Endothelial cell of umbilical vein (primary cell): Measurements from ENCODE around the gene KCNQ2. TPM values are rescaled to one million over a fixed set of nuclear protein-coding genes. Genes with fewer than 3 reads are reported as not detected.

Source experiments
- BruUV-seq: library from RNA; stranded (reverse); fragments of 400-500 nt; replicated peaks from 2 replicates; lab custom pipeline; 2021; lab: Mats Ljungman, UMichigan
- CTCF ChIA-PET: fragments of 300-600, 350-600 bp; sonication (Branson Sonifier 250); formaldehyde crosslinking; loops from one replicate; lab custom pipeline; 2021; ENCODE audit warnings: antibody characterized with exemption, inconsistent platforms; lab: Charles Lee
- POLR2A ChIA-PET: fragments of 300-600, 350-600 bp; sonication (Branson Sonifier 250); formaldehyde crosslinking; loops from one replicate; lab custom pipeline; 2021; ENCODE audit warnings: antibody characterized with exemption, inconsistent platforms; lab: Charles Lee
- DNase-seq: peaks from one replicate; pipeline ENCODE4 v3.0.0-alpha.2; 2011; ENCODE audit warnings: low read depth, low spot score
- FAIRE-seq: peaks from 2 replicates; lab custom pipeline; 2011; peaks lifted over from hg19 to GRCh38; lab: Jason Lieb, UNC
- H2AFZ ChIP-seq: 2 replicates; pipeline ENCODE4 v1.6.0; 2012; ENCODE audit warnings: low read depth, low read length, control low read depth, inconsistent platforms
- H3K27ac ChIP-seq: 2 replicates; pipeline ENCODE4 v1.5.1; 2011; ENCODE audit warnings: low read depth, mild to moderate bottlenecking, control low read depth, low read length, moderate library complexity; ENCODE audit not compliant: insufficient read depth
- H3K27me3 ChIP-seq, 2 experiments: 2 replicates each; pipeline versions ENCODE4 v1.6.0 to v1.6.1; 2011; ENCODE audit warnings: low read length in 2 of 2, mixed read lengths in 1 of 2; ENCODE audit not compliant: control insufficient read depth in 2 of 2, insufficient read depth in 2 of 2
- H3K36me3 ChIP-seq, 2 experiments: 2 replicates in 1 of 2; 3 replicates in 1 of 2; pipeline ENCODE4 v1.5.1; 2011; ENCODE audit warnings: low read length in 2 of 2, mild to moderate bottlenecking in 1 of 2, moderate library complexity in 1 of 2; ENCODE audit not compliant: control insufficient read depth in 2 of 2, insufficient read depth in 2 of 2; ENCODE audit errors: extremely low read depth in 1 of 2
- H3K4me1 ChIP-seq: 3 replicates; pipeline ENCODE4 v1.5.1; 2011; ENCODE audit warnings: mild to moderate bottlenecking, low read length; ENCODE audit not compliant: control insufficient read depth, insufficient read depth; ENCODE audit errors: extremely low read depth
- H3K4me2 ChIP-seq: 2 replicates; pipeline ENCODE4 v1.6.1; 2011; ENCODE audit warnings: low read length, control low read depth, mixed read lengths; ENCODE audit not compliant: insufficient read depth
- H3K4me3 ChIP-seq, 3 experiments: fragments of 200-600 bp in 1 of 3; sonication (generic), shearing (Covaris generic) in 1 of 3; replicated peaks in 1 of 3; 2 replicates each; pipeline ENCODE4 v1.5.1; 2011 to 2016; ENCODE audit warnings: control low read depth in 3 of 3, low read length in 3 of 3, mild to moderate bottlenecking in 2 of 3, inconsistent platforms in 1 of 3, low read depth in 1 of 3, moderate library complexity in 1 of 3; ENCODE audit not compliant: insufficient read depth in 1 of 3
- H3K79me2 ChIP-seq: 2 replicates; pipeline ENCODE4 v1.6.0; 2012; ENCODE audit warnings: low read length, inconsistent platforms; ENCODE audit not compliant: control insufficient read depth, insufficient read depth
- H3K9ac ChIP-seq: replicated peaks from 2 replicates; pipeline ENCODE3; 2011; ENCODE audit warnings: low read length, control low read depth; ENCODE audit not compliant: insufficient read depth; ENCODE audit errors: extremely low read depth
- H3K9me1 ChIP-seq: replicated peaks from 3 replicates; pipeline ENCODE4 v1.6.0; 2011; ENCODE audit warnings: mild to moderate bottlenecking, low read length; ENCODE audit not compliant: control insufficient read depth, insufficient read depth; ENCODE audit errors: extremely low read depth
- H3K9me3 ChIP-seq: replicated peaks from 2 replicates; pipeline ENCODE4 v1.5.1; 2012; ENCODE audit warnings: low read length, inconsistent platforms; ENCODE audit not compliant: control insufficient read depth, insufficient read depth
- H4K20me1 ChIP-seq: replicated peaks from 2 replicates; pipeline ENCODE3; 2011; ENCODE audit warnings: mild to moderate bottlenecking, low read length; ENCODE audit not compliant: control insufficient read depth, insufficient read depth; ENCODE audit errors: extremely low read depth
- CTCF ChIP-seq, 2 donors: IDR thresholded peaks; 1 replicate in 1 of 2; 2 replicates in 1 of 2; pipeline ENCODE4 v1.5.1; 2011; ENCODE audit warnings: low read length in 2 of 2, mild to moderate bottlenecking in 2 of 2, moderate library complexity in 2 of 2, control low read depth in 1 of 2, inconsistent platforms in 1 of 2, low read depth in 1 of 2; ENCODE audit not compliant: insufficient read depth in 1 of 2; ENCODE audit errors: extremely low read depth in 1 of 2
- EZH2 ChIP-seq: IDR thresholded peaks from 2 replicates; pipeline ENCODE4 v1.6.1; 2012; ENCODE audit warnings: borderline replicate concordance, low read depth, mild to moderate bottlenecking, moderate library complexity, low read length, inconsistent platforms; ENCODE audit not compliant: severe bottlenecking
- FOS ChIP-seq: IDR thresholded peaks from 2 replicates; pipeline ENCODE4 v1.6.1; 2011; ENCODE audit warnings: mild to moderate bottlenecking, low read length, moderate library complexity, borderline replicate concordance; ENCODE audit not compliant: insufficient read depth
- GATA2 ChIP-seq: IDR thresholded peaks from 2 replicates; pipeline ENCODE4 v1.7.0; 2011; ENCODE audit warnings: low read depth, mild to moderate bottlenecking, moderate library complexity, mixed read lengths, low read length; ENCODE audit not compliant: insufficient read length, insufficient read depth
- JUN ChIP-seq: IDR thresholded peaks from 2 replicates; pipeline ENCODE4 v1.6.1; 2011; ENCODE audit warnings: borderline replicate concordance, low read depth; ENCODE audit not compliant: insufficient read length, insufficient read depth
- MAX ChIP-seq: IDR thresholded peaks from 2 replicates; pipeline ENCODE4 v1.6.1; 2011; ENCODE audit not compliant: insufficient read depth, insufficient read length
- MYC ChIP-seq: IDR thresholded peaks from one replicate; pipeline ENCODE4 v1.6.1; 2011; ENCODE audit warnings: mild to moderate bottlenecking, low read depth, low read length
- POLR2A ChIP-seq: IDR thresholded peaks from 2 replicates; pipeline ENCODE4 v1.6.1; 2012; ENCODE audit warnings: low read depth, mild to moderate bottlenecking, control low read depth, low read length
- POLR2AphosphoS5 ChIP-seq: IDR thresholded peaks from 2 replicates; pipeline ENCODE4 v1.6.1; 2012; ENCODE audit warnings: low read depth, mild to moderate bottlenecking, control low read depth, low read length, moderate library complexity; ENCODE audit not compliant: insufficient read depth
- dilution Hi-C: fragments of 300-500 bp; cut with MboI; formaldehyde crosslinking; loops from one replicate; pipeline ENCODE4 v1.15.0; 2019; ENCODE audit warnings: low sequenced_read_pairs; ENCODE audit not compliant: extremely low pct_ligation_motif_present
- intact Hi-C: fragments of 100-400 bp; cut with micrococcal nuclease; formaldehyde crosslinking; loops from one replicate; pipeline ENCODE4 v1.10.0; 2022
- polyA plus RNA-seq, 4 experiments: library from polyadenylated mRNA; depleted of rRNA in 3 of 4; stranded (reverse) in 3 of 4; unstranded in 1 of 4; fragments of >200 nt; gene quantifications; 2 replicates each; pipeline versions ENCODE4 v1.2.1 to v1.2.3, GENCODE V29; 2011 to 2012; ENCODE audit warnings: missing spikeins in 1 of 4
- total RNA-seq: library from RNA; stranded (reverse); gene quantifications from 2 replicates; pipeline ENCODE4 v1.2.3, GENCODE V29; 2021

The KCNQ2 gene
- total and polyA plus RNA-seq, 2 donors (not counting 3 experiments of a cell fraction or from before 2014, with no cell fraction given), result not detected

GRCh38 chr20:63350597-63351325 lies 121.7 kb downstream of the KCNQ2 start:
- dilution Hi-C loops (no loop called here), intact Hi-C loops (no loop called here)
- H3K4me3 ChIP-seq, result no peak overlapping the region
- no peak for TF ChIP-seq CTCF (IDR thresholded peaks at IDR 0.05; ENCODE audit: extremely low read depth in 1 of 2, insufficient read depth in 1 of 2, low read depth in 1 of 2, low read length in 2 of 2)
- TF ChIP-seq GATA2, result no peak
- no peak for TF ChIP-seq MAX
- TF ChIP-seq JUN, result no peak
- no peak for TF ChIP-seq FOS
- TF ChIP-seq POLR2AphosphoS5, result no peak
- TF ChIP-seq EZH2, result no peak
- no peak for TF ChIP-seq MYC
- TF ChIP-seq POLR2A, result no peak
- no peaks in the 10 kb centered on the region for H3K36me3 ChIP-seq
- H3K9me3 ChIP-seq, result no peaks in the 10 kb centered on the region
- H3K27me3 ChIP-seq, result no peaks in the 10 kb centered on the region
- ChIA-PET POLR2A (interaction anchor here (0.6 kb wide), 1 partner anchor 169 kb away, joined by 3 read pairs; no protein-coding TSS in a partner anchor), CTCF (no interaction called here)
- no peak for DNase-seq
- no TSS peak for BruUV-seq
- H3K79me2 ChIP-seq, result no peaks in the 10 kb centered on the region
- H4K20me1 ChIP-seq, result no peaks in the 10 kb centered on the region
- H3K9ac ChIP-seq, result no peak overlapping the region
- no peaks in the 10 kb centered on the region for H3K9me1 ChIP-seq
- no peak for FAIRE-seq
- H3K4me1 ChIP-seq, result no peaks in the 10 kb centered on the region
- H3K27ac ChIP-seq, result no peak overlapping the region
- H3K4me2 ChIP-seq, result no peak overlapping the region
- H2AFZ ChIP-seq, result no peak overlapping the region

Other genes starting within 250 kb of the KCNQ2 start
- gene BIRC7, start 236.8 kb downstream of the KCNQ2 start, total RNA-seq, result not detected in 2 replicates
- not detected in 2 replicates for gene BIRC7, start 236.8 kb downstream of the KCNQ2 start, polyA plus RNA-seq
- not detected in 2 replicates for gene NKAIN4, start 218.2 kb downstream of the KCNQ2 start, total RNA-seq
- gene NKAIN4, start 218.2 kb downstream of the KCNQ2 start, polyA plus RNA-seq, result 0.04 TPM in 1 of 2 replicates, not detected in the other
- 111 and 126 TPM in 2 replicates for gene ARFGAP1, start 199.8 kb downstream of the KCNQ2 start, total RNA-seq
- 93.7 and 115 TPM in 2 replicates for gene ARFGAP1, start 199.8 kb downstream of the KCNQ2 start, polyA plus RNA-seq
- gene COL20A1, start 179.5 kb downstream of the KCNQ2 start, total RNA-seq, result not detected in 2 replicates
- gene COL20A1, start 179.5 kb downstream of the KCNQ2 start, polyA plus RNA-seq, result not detected in 2 replicates
- gene CHRNA4, start 111.3 kb downstream of the KCNQ2 start, total RNA-seq, result not detected in 2 replicates
- gene CHRNA4, start 111.3 kb downstream of the KCNQ2 start, polyA plus RNA-seq, result not detected in 2 replicates
- gene EEF1A2, start 26.4 kb upstream of the KCNQ2 start, total RNA-seq, result 2.9 and 3.4 TPM in 2 replicates
- gene EEF1A2, start 26.4 kb upstream of the KCNQ2 start, polyA plus RNA-seq, result 2.7 and 2.9 TPM in 2 replicates
- gene PPDPF, start 48.1 kb upstream of the KCNQ2 start, total RNA-seq, result 219 and 233 TPM in 2 replicates
- gene PPDPF, start 48.1 kb upstream of the KCNQ2 start, polyA plus RNA-seq, result 52.2 and 58.9 TPM in 2 replicates
- gene PTK6, start 64.7 kb upstream of the KCNQ2 start, total RNA-seq, result 0.18 TPM in 1 of 2 replicates, not detected in the other
- 0.05 TPM in 1 of 2 replicates, not detected in the other for gene PTK6, start 64.7 kb upstream of the KCNQ2 start, polyA plus RNA-seq
- gene SRMS, start 75.1 kb upstream of the KCNQ2 start, total RNA-seq, result not detected in 2 replicates
- not detected in 2 replicates for gene SRMS, start 75.1 kb upstream of the KCNQ2 start, polyA plus RNA-seq
- 0.51 and 0.71 TPM in 2 replicates for gene FNDC11, start 81.5 kb upstream of the KCNQ2 start, total RNA-seq
- 1.9 and 3.4 TPM in 2 replicates for gene FNDC11, start 81.5 kb upstream of the KCNQ2 start, polyA plus RNA-seq
- 29.2 and 33.2 TPM in 2 replicates for gene HELZ2, start 101.6 kb upstream of the KCNQ2 start, total RNA-seq
- gene HELZ2, start 101.6 kb upstream of the KCNQ2 start, polyA plus RNA-seq, result 10.6 and 16.2 TPM in 2 replicates
- 12.1 and 14.1 TPM in 2 replicates for gene GMEB2, start 154.4 kb upstream of the KCNQ2 start, total RNA-seq
- 12.7 and 13.4 TPM in 2 replicates for gene GMEB2, start 154.4 kb upstream of the KCNQ2 start, polyA plus RNA-seq
- 1.7 and 1.8 TPM in 2 replicates for gene STMN3, start 180.8 kb upstream of the KCNQ2 start, total RNA-seq
- 4.7 and 8.4 TPM in 2 replicates for gene STMN3, start 180.8 kb upstream of the KCNQ2 start, polyA plus RNA-seq
- 38.6 and 44.9 TPM in 2 replicates for gene RTEL1, start 185.7 kb upstream of the KCNQ2 start, total RNA-seq
- 17.0 and 20.6 TPM in 2 replicates for gene RTEL1, start 185.7 kb upstream of the KCNQ2 start, polyA plus RNA-seq
- 0.69 TPM in 1 of 2 replicates, not detected in the other for gene TNFRSF6B, start 224.0 kb upstream of the KCNQ2 start, total RNA-seq
- gene TNFRSF6B, start 224.0 kb upstream of the KCNQ2 start, polyA plus RNA-seq, result 11.3 and 20.6 TPM in 2 replicates
- 51.6 and 56.3 TPM in 2 replicates for gene ARFRP1, start 235.3 kb upstream of the KCNQ2 start, total RNA-seq
- 37.0 and 48.7 TPM in 2 replicates for gene ARFRP1, start 235.3 kb upstream of the KCNQ2 start, polyA plus RNA-seq
- 29.3 and 31.7 TPM in 2 replicates for gene ZGPAT, start 235.4 kb upstream of the KCNQ2 start, total RNA-seq
- gene ZGPAT, start 235.4 kb upstream of the KCNQ2 start, polyA plus RNA-seq, result 23.1 and 24.4 TPM in 2 replicates